OCI-LY1 (cell line): ENCODE data around the gene DCT.

ENCODE experiments used
- H2AFZ ChIP-seq: fragments of 200-600 bp; sonication (generic), shearing (Covaris generic); 2 replicates; pipeline ENCODE4 v1.6.0; 2014; ENCODE audit warnings: antibody characterized with exemption, mild to moderate bottlenecking, low read length
- H3F3A ChIP-seq: fragments of 200-600 bp; sonication (generic), shearing (Covaris generic); 2 replicates; pipeline ENCODE4 v1.6.0; 2014; ENCODE audit warnings: mild to moderate bottlenecking, antibody characterized with exemption, low read length, moderate library complexity; ENCODE audit not compliant: insufficient read depth
- H3K27ac ChIP-seq: fragments of 200-600 bp; sonication (generic); 2 replicates; pipeline ENCODE4 v1.5.1; 2014; ENCODE audit warnings: low read length, mixed run types, mild to moderate bottlenecking, low read depth; ENCODE audit not compliant: poor library complexity, severe bottlenecking
- H3K27me3 ChIP-seq: fragments of 200-600 bp; sonication (generic); 2 replicates; pipeline ENCODE4 v1.6.0; 2014; ENCODE audit warnings: antibody characterized with exemption, mild to moderate bottlenecking, low read length, moderate library complexity; ENCODE audit not compliant: insufficient read depth
- H3K36me3 ChIP-seq: fragments of 200-600 bp; sonication (generic); 2 replicates; pipeline ENCODE4 v1.6.1; 2014; ENCODE audit warnings: mild to moderate bottlenecking, antibody characterized with exemption, low read length, moderate library complexity, mixed read lengths; ENCODE audit not compliant: insufficient read depth
- H3K4me1 ChIP-seq: fragments of 200-600 bp; sonication (generic); 2 replicates; pipeline ENCODE4 v1.5.1; 2014; ENCODE audit warnings: mild to moderate bottlenecking, low read length, moderate library complexity; ENCODE audit not compliant: insufficient read depth, severe bottlenecking
- H3K4me2 ChIP-seq: fragments of 200-600 bp; sonication (generic), shearing (Covaris generic); 2 replicates; pipeline ENCODE4 v1.6.1; 2014; ENCODE audit warnings: low read length
- H3K4me3 ChIP-seq: fragments of 200-600 bp; sonication (generic); 2 replicates; pipeline ENCODE4 v1.5.1; 2014; ENCODE audit warnings: low read length, low read depth, mild to moderate bottlenecking, mixed read lengths; ENCODE audit not compliant: poor library complexity, severe bottlenecking
- H3K79me2 ChIP-seq: fragments of 200-600 bp; shearing (Covaris generic); 2 replicates; pipeline ENCODE4 v1.6.1; 2016; ENCODE audit warnings: mixed run types, low read length, mixed read lengths; ENCODE audit not compliant: insufficient read depth
- H3K9ac ChIP-seq: fragments of 200-600 bp; sonication (generic), shearing (Covaris generic); 2 replicates; pipeline ENCODE4 v1.6.1; 2014; ENCODE audit warnings: mild to moderate bottlenecking, low read length, mixed read lengths
- H3K9me2 ChIP-seq: fragments of 200-600 bp; sonication (generic), shearing (Covaris generic); 2 replicates; pipeline ENCODE4 v1.6.1; 2014; ENCODE audit warnings: low read depth, mild to moderate bottlenecking, low read length, mixed read lengths
- H3K9me3 ChIP-seq: fragments of 200-600 bp; shearing (Covaris generic); 2 replicates; pipeline ENCODE4 v1.6.1; 2014; ENCODE audit warnings: low read length, mixed read lengths
- H4K20me1 ChIP-seq: fragments of 200-600 bp; sonication (generic), shearing (Covaris generic); 2 replicates; pipeline ENCODE4 v1.6.0; 2016; ENCODE audit warnings: mild to moderate bottlenecking, low read length; ENCODE audit not compliant: insufficient read depth
- CTCF ChIP-seq: fragments of 200-600 bp; sonication (generic), shearing (Covaris generic); IDR thresholded peaks from 2 replicates; pipeline ENCODE4 v1.5.1; 2017; ENCODE audit warnings: mild to moderate bottlenecking, antibody characterized with exemption, low read length, moderate library complexity, mixed read lengths
- EZH2 ChIP-seq: fragments of 200-600 bp; sonication (generic), shearing (Covaris generic); IDR thresholded peaks from 2 replicates; pipeline ENCODE4 v1.8.0; 2017; ENCODE audit warnings: borderline replicate concordance, mixed run types, mild to moderate bottlenecking, antibody characterized with exemption, low read length, moderate library complexity, mixed read lengths

DCT gene

GRCh38 chr13:94408314-94409036 lies 71.0 kb downstream of the DCT start:
- Histone ChIP-seq H3K9me3 (no peaks in the 10 kb centered on the region), H2AFZ (no peak overlapping the region), H3K4me2 (no peak overlapping the region), H3K9me2 (no peaks in the 10 kb centered on the region), H3K9ac (no peak overlapping the region), H3K79me2 (no peaks in the 10 kb centered on the region), H3K27ac (no peak overlapping the region), H3K27me3 (no peaks in the 10 kb centered on the region), H3K4me3 (no peak overlapping the region), H3K36me3 (no peaks in the 10 kb centered on the region), H3K4me1 (no peaks in the 10 kb centered on the region), H3F3A (no peaks in the 10 kb centered on the region), H4K20me1 (no peaks in the 10 kb centered on the region)
- no peak for TF ChIP-seq EZH2
- no peak for TF ChIP-seq CTCF

DNA sequence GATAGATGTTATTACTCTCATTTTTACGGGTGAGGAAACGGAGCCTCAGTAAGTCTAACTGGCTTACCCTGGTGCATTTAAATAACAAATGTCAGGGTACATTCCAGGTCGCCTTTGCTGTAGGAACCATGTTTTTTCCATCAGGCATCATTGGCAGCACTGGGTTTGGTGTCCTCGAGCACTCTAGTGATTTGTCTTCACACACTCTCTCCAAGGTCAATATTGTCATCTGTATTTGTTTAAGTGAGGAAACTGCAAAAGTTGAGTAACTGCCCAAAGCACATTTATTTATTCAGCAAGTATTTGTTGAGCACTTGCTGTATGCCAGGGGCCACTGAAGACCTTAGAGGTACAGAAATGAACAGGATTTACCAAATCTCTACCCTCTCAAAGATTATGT lies 78.6 kb downstream of the DCT start:
- no peaks in the 10 kb centered on the region for H3K4me1 ChIP-seq
- no peaks in the 10 kb centered on the region for H3K36me3 ChIP-seq
- no peak for TF ChIP-seq CTCF
- TF ChIP-seq EZH2 = no peak
- H3F3A ChIP-seq = no peaks in the 10 kb centered on the region
- H3K79me2 ChIP-seq = no peaks in the 10 kb centered on the region
- no peaks in the 10 kb centered on the region for H3K9me2 ChIP-seq
- H3K4me2 ChIP-seq = no peak overlapping the region
- H4K20me1 ChIP-seq = no peaks in the 10 kb centered on the region
- no peaks in the 10 kb centered on the region for H3K27me3 ChIP-seq
- no peak overlapping the region for H3K9ac ChIP-seq
- no peak overlapping the region for H3K4me3 ChIP-seq
- H2AFZ ChIP-seq = no peak overlapping the region
- H3K27ac ChIP-seq = no peak overlapping the region
- no peaks in the 10 kb centered on the region for H3K9me3 ChIP-seq

DNA sequence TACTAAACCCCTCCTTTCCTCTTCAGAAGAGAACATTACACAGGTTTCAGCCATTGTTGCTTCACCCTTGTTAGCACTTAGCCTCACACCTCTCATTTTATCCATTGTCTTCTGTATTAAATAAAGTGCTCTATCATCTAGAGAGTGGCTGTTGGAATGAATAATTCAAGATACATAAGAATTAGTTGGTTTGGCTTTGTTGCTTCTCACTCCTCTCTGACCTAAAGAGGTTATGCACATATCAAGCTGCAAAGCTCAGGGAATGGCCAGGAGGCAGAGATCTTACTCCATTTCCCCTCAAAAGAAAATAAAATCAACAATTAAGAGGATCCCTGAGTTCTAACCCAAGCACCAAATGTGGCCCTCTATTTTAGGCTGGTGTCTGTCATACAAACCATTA lies 79.7 kb downstream of the DCT start:
- Histone ChIP-seq H3F3A (no peaks in the 10 kb centered on the region), H2AFZ (no peak overlapping the region), H3K9me2 (no peaks in the 10 kb centered on the region), H3K27me3 (no peaks in the 10 kb centered on the region), H3K79me2 (no peaks in the 10 kb centered on the region), H3K27ac (no peak overlapping the region), H3K4me1 (no peaks in the 10 kb centered on the region), H3K36me3 (no peaks in the 10 kb centered on the region), H3K4me3 (no peak overlapping the region), H4K20me1 (no peaks in the 10 kb centered on the region), H3K4me2 (no peak overlapping the region), H3K9me3 (no peaks in the 10 kb centered on the region), H3K9ac (no peak overlapping the region)
- TF ChIP-seq EZH2 = no peak
- TF ChIP-seq CTCF = no peak
